K562 (cell line): ENCODE measurements around the gene CNIH1. TPM values are rescaled to one million over a fixed set of nuclear protein-coding genes. Genes with fewer than 3 reads are reported as not detected.

Source experiments
- ATF7 ChIP-seq: fragments of 450-650 bp; IDR thresholded peaks from 2 replicates; pipeline ENCODE4 v1.7.1; 2014; ENCODE audit warnings: mild to moderate bottlenecking, moderate library complexity
- CEBPG ChIP-seq, 3 experiments: fragments of 200-800 bp in 1 of 3; sonication (Bioruptor generic) in 1 of 3; sonication (generic) in 1 of 3; formaldehyde crosslinking in 1 of 3; IDR thresholded peaks in 2 of 3; conservative IDR thresholded peaks in 1 of 3; 2 replicates each; pipeline versions ENCODE4 v1.6.1 to v1.8.0; 2016 to 2022; ENCODE audit warnings: missing compliant biosample characterization in 2 of 3, missing genetic modification characterization in 2 of 3, mild to moderate bottlenecking in 1 of 3, missing genetic modification reagents in 1 of 3
- CHD1 ChIP-seq: fragments of 200-600 bp; sonication (generic); IDR thresholded peaks from one replicate; pipeline ENCODE4 v1.6.1; 2012; ENCODE audit warnings: mild to moderate bottlenecking, moderate library complexity, low read length, inconsistent platforms
- CREB1 ChIP-seq, 2 experiments: sonication (generic) in 1 of 2; formaldehyde crosslinking in 1 of 2; IDR thresholded peaks; 2 replicates each; pipeline versions ENCODE4 v1.6.1 to v1.8.0; 2012 to 2022; ENCODE audit warnings: inconsistent platforms in 1 of 2, mild to moderate bottlenecking in 1 of 2, missing genetic modification reagents in 1 of 2, moderate library complexity in 1 of 2
- EGR1 ChIP-seq: fragments of 450-650 bp; conservative IDR thresholded peaks from 2 replicates; pipeline ENCODE4 v1.6.1; 2017; ENCODE audit warnings: mild to moderate bottlenecking
- GMEB1 ChIP-seq: fragments of 250-450 bp; sonication (Bioruptor Pico); IDR thresholded peaks from 2 replicates; pipeline ENCODE4 v1.4.0; 2020; ENCODE audit warnings: mild to moderate bottlenecking
- HOXB6 ChIP-seq: fragments of 250-450 bp; sonication (Bioruptor Pico); IDR thresholded peaks from 2 replicates; pipeline ENCODE4 v1.5.1; 2022; ENCODE audit warnings: mild to moderate bottlenecking, borderline replicate concordance
- KLF10 ChIP-seq: fragments of 250-450 bp; sonication (Bioruptor Pico); IDR thresholded peaks from 2 replicates; pipeline ENCODE4 v1.6.1; 2021; ENCODE audit warnings: matching md5 sums
- MCM5 ChIP-seq: fragments of 450-650 bp; IDR thresholded peaks from 2 replicates; pipeline ENCODE4 v1.6.1; 2016; ENCODE audit warnings: low read depth
- PBX2 ChIP-seq, 2 experiments: IDR thresholded peaks in 1 of 2; conservative IDR thresholded peaks in 1 of 2; 2 replicates each; pipeline ENCODE4 v1.6.1; 2016; ENCODE audit warnings: low read depth in 2 of 2, mild to moderate bottlenecking in 1 of 2, missing compliant biosample characterization in 1 of 2, missing genetic modification characterization in 1 of 2, moderate library complexity in 1 of 2
- RAD21 ChIP-seq, 2 experiments: fragments of 250-450 bp in 1 of 2; fragments of 450-650 bp in 1 of 2; sonication (Bioruptor Pico) in 1 of 2; formaldehyde crosslinking in 1 of 2; IDR thresholded peaks in 1 of 2; conservative IDR thresholded peaks in 1 of 2; 2 replicates each; pipeline versions ENCODE4 v1.4.0 to v1.8.0; 2020 to 2022; ENCODE audit warnings: mild to moderate bottlenecking in 2 of 2, moderate library complexity in 1 of 2
- SAP30 ChIP-seq: fragments of 200-600 bp; sonication (generic); IDR thresholded peaks from 2 replicates; pipeline ENCODE4 v1.6.1; 2012; ENCODE audit warnings: borderline replicate concordance, low read depth, mild to moderate bottlenecking, moderate library complexity, low read length, control low read depth, inconsistent platforms; ENCODE audit not compliant: insufficient read depth, poor library complexity, severe bottlenecking
- SLC30A9 ChIP-seq: fragments of 250-450 bp; sonication (Bioruptor Pico); IDR thresholded peaks from 2 replicates; pipeline ENCODE4 v1.8.0; 2022; ENCODE audit warnings: mild to moderate bottlenecking, moderate library complexity
- SMAD4 ChIP-seq: fragments of 250-450 bp; sonication (Bioruptor Pico); conservative IDR thresholded peaks from 2 replicates; pipeline ENCODE4 v1.8.0; 2021; ENCODE audit warnings: inconsistent platforms, mild to moderate bottlenecking, moderate library complexity
- TFE3 ChIP-seq: fragments of 450-650 bp; formaldehyde crosslinking; IDR thresholded peaks from 2 replicates; pipeline ENCODE4 v1.4.0; 2020; ENCODE audit warnings: mild to moderate bottlenecking, mixed read lengths
- U2AF1 ChIP-seq: fragments of 200-400 bp; formaldehyde crosslinking; optimal IDR thresholded peaks from 2 replicates; pipeline ENCODE3; 2017; ENCODE audit warnings: mild to moderate bottlenecking, low read depth, low read length, moderate library complexity
- YY1 ChIP-seq, 3 experiments: IDR thresholded peaks; 2 replicates each; pipeline ENCODE4 v1.6.1; 2011; ENCODE audit warnings: low read length in 2 of 3, mild to moderate bottlenecking in 2 of 3, moderate library complexity in 2 of 3, borderline replicate concordance in 1 of 3, control low read depth in 1 of 3, low read depth in 1 of 3; ENCODE audit not compliant: insufficient read depth in 3 of 3, insufficient replicate concordance in 2 of 3, control insufficient read depth in 1 of 3, insufficient read length in 1 of 3; ENCODE audit errors: extremely low read depth in 1 of 3
- polyA plus RNA-seq, 8 experiments: library from polyadenylated mRNA; depleted of rRNA in 4 of 8; stranded (reverse) in 5 of 8; unstranded in 3 of 8; fragments of >200 nt; fragmentation: Nextera tagmentation in 2 of 8; fragmentation: Illumina TruSeq in 1 of 8; extraction: Ambion mirVana in 2 of 8; extraction: Trizol in 1 of 8; gene quantifications; 2 replicates each; pipeline versions ENCODE4 v1.2.1 to v1.2.3, GENCODE V29; 2011 to 2014; ENCODE audit warnings: inconsistent platforms in 1 of 8, missing spikeins in 1 of 8
- total RNA-seq, 7 experiments: library from RNA; depleted of rRNA in 6 of 7; stranded (reverse); fragments of >200 nt in 6 of 7; fragmentation: Illumina TruSeq in 2 of 7; extraction: Trizol in 2 of 7; gene quantifications; 2 replicates each; pipeline versions ENCODE4 v1.2.1 to v1.2.3, GENCODE V29; 2011 to 2021; ENCODE audit warnings: low replicate concordance in 1 of 7

The CNIH1 gene
- total and polyA plus RNA-seq, 9 of the 15 experiments (the other 6 are each of a cell fraction or from before 2014, with no cell fraction given) = 13.9 to 283 (median 77.3) TPM

GRCh38 chr14:54440873-54441868, at the start of gene CNIH1 (continued):
- TF ChIP-seq SMAD4 (peak; percentile 68; the same call in 1 of the 2 replicates), CHD1 (no peak), SLC30A9 (CRISPR knock-in tag) (no peak), MCM5 (no peak), RAD21 (CRISPR knock-in tag; conservative IDR thresholded peaks at IDR 0.05 in 1 of 2, IDR thresholded peaks at IDR 0.05 in 1 of 2) (peak; percentile 22 to 31; a peak in 1 of 4 replicates), SAP30 (peak; percentile 72), PBX2 (CRISPR knock-in tag; IDR thresholded peaks at IDR 0.05; ENCODE audit: low read depth) (no peak), PBX2 (tag; conservative IDR thresholded peaks at IDR 0.05; ENCODE audit: low read depth) (0 out of 2 replicates have a peak, but pooled peaks have one; percentile 43), CEBPG (CRISPR knock-in tag; IDR thresholded peaks at IDR 0.05) (no peak), CEBPG (tag; conservative IDR thresholded peaks at IDR 0.05 in 1 of 2, IDR thresholded peaks at IDR 0.05 in 1 of 2) (no peak), TFE3 (CRISPR knock-in tag) (no peak), ATF7 (peak; percentile 47; the same call in 1 of the 2 replicates), KLF10 (CRISPR knock-in tag) (no peak), GMEB1 (CRISPR knock-in tag) (0 out of 2 replicates have a peak, but pooled peaks have one; percentile 31), HOXB6 (no peak), CREB1 (IDR thresholded peaks at IDR 0.05) (0 out of 2 replicates have a peak, but pooled peaks have one; percentile 34), CREB1 (CRISPR knock-in tag; IDR thresholded peaks at IDR 0.05) (0 out of 2 replicates have a peak, but pooled peaks have one; percentile 24), YY1 (IDR thresholded peaks at IDR 0.05; ENCODE audit: borderline replicate concordance in 1 of 3, control insufficient read depth in 1 of 3, extremely low read depth in 1 of 3, insufficient read depth in 3 of 3, insufficient read length in 1 of 3, insufficient replicate concordance in 2 of 3, low read depth in 1 of 3, low read length in 2 of 3) (peak in 2 of 3 experiments; percentile 63 to 68), U2AF1 (no peak), EGR1 (no peak)
